Gastrocnemius medialis (tissue), 4 donors: ENCODE measurements around the gene ZNF318. TPM values are rescaled to one million over a fixed set of nuclear protein-coding genes. Genes with fewer than 3 reads are reported as not detected.

Experiments used
- ATAC-seq, 2 donors: fragments of 150-250 bp; one replicate each; pipeline ENCODE4 v1.9.1; 2016
- DNase-seq, 2 donors: peaks; one replicate each; pipeline ENCODE4 v3.0.0-alpha.2; 2019
- H3K27ac ChIP-seq, 4 donors: fragments of 200-600 bp; sonication (generic); 1 replicate in 1 of 4; 2 replicates in 3 of 4; pipeline ENCODE4 v1.5.1; 2016 to 2018; ENCODE audit warnings: mild to moderate bottlenecking in 2 of 4, moderate library complexity in 1 of 4
- H3K27me3 ChIP-seq, 3 donors: fragments of 200-600 bp; sonication (generic) in 2 of 3; 1 replicate in 1 of 3; 2 replicates in 2 of 3; pipeline versions ENCODE4 v1.5.1 to v1.6.0; 2016 to 2019; ENCODE audit warnings: mild to moderate bottlenecking in 1 of 3, moderate library complexity in 1 of 3
- H3K36me3 ChIP-seq, 2 donors: fragments of 200-600 bp; sonication (generic) in 1 of 2; one replicate each; pipeline ENCODE4 v1.5.1; 2017 to 2018
- H3K4me1 ChIP-seq, 2 donors: fragments of 200-600 bp; sonication (generic) in 1 of 2; one replicate each; pipeline ENCODE4 v1.5.1; 2016 to 2017; ENCODE audit warnings: mild to moderate bottlenecking in 2 of 2
- H3K4me3 ChIP-seq, 4 donors: fragments of 200-600 bp; sonication (generic) in 3 of 4; 1 replicate in 1 of 4; 2 replicates in 3 of 4; pipeline ENCODE4 v1.5.1; 2016 to 2019; ENCODE audit warnings: mild to moderate bottlenecking in 2 of 4
- H3K9me3 ChIP-seq, 3 donors: fragments of 200-600 bp; sonication (generic) in 2 of 3; 1 replicate in 1 of 3; 2 replicates in 2 of 3; pipeline ENCODE4 v1.5.1; 2016 to 2019
- CTCF ChIP-seq, 5 experiments: fragments of 450-650 bp in 3 of 5; fragments of 200-600 bp in 2 of 5; sonication (generic) in 2 of 5; IDR thresholded peaks in 4 of 5; conservative IDR thresholded peaks in 1 of 5; 1 replicate in 4 of 5; 2 replicates in 1 of 5; pipeline ENCODE4 v1.5.1; 2016 to 2019; ENCODE audit warnings: antibody characterized with exemption in 5 of 5, mild to moderate bottlenecking in 3 of 5, moderate library complexity in 3 of 5
- POLR2A ChIP-seq, 2 donors: fragments of 450-650 bp; IDR thresholded peaks; one replicate each; pipeline ENCODE4 v1.6.1; 2017; ENCODE audit warnings: antibody characterized with exemption in 2 of 2, mild to moderate bottlenecking in 2 of 2, moderate library complexity in 2 of 2
- in situ Hi-C, 4 donors: fragments of 200-750 bp; cut with MboI; loops; one replicate each; pipeline versions ENCODE4 v1.15.0 to v1.8.0; 2017; ENCODE audit warnings: low sequenced_read_pairs in 4 of 4
- intact Hi-C: fragments of 100-400 bp; cut with DNase I; formaldehyde crosslinking; loops from one replicate; pipeline ENCODE4 v1.15.1; 2023; ENCODE audit warnings: low total_unique reads
- total RNA-seq, 4 donors: library from RNA; depleted of rRNA; stranded (reverse); fragments of >200 nt; gene quantifications; one replicate each; pipeline versions ENCODE4 v1.1.0 to v1.2.3, GENCODE V29; 2016

ZNF318 gene
- total RNA-seq, 4 donors from 2014 or later: 9.9 to 13.8 (median 12.4) TPM

DNA sequence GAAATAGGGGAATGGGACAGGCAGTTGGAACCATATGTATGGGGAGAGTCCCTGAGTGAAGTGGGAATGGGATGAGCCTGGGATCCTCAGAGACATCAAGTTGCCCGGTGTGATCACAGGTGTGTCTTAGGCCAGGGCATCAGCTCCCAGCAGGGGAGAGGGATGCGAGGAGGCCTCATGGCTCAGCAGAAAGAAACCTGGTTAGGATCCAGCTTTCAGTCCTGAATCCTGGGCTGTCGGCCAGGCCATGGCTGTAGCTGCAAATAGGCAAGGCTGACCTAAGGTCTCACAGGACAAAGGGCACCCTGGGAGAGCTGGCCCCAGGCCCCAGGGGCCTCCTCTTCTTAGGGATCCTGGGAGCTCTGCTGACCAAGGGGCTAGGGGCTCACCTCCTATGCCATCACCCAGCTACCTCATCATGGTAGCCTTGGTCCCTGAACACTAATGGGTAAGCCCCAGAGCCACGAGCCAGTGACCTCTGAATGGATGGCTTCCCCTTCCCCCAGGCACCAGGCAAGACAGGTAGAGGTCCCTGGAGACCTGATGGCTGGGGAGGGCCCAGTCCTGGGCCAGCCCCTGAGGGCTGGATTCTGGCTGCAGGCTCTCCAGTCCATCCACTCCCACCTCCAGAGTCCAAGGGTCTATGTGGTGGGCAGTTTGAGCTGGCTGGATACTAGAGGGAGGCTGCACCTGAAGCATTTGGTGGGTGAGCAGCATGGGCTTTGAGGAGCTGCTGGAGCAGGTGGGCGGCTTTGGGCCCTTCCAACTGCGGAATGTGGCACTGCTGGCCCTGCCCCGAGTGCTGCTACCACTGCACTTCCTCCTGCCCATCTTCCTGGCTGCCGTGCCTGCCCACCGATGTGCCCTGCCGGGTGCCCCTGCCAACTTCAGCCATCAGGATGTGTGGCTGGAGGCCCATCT lies 71.5 kb downstream of the ZNF318 start, which contains the start of gene SLC22A7:
SLC22A7 (plus strand) TSS at position 617 of the 921 bp plus-strand sequence; CDS start at position 716, 99 bp downstream.
- in situ Hi-C loops: no loop called here
- TF ChIP-seq CTCF (IDR thresholded peaks at IDR 0.05 in 4 of 5, conservative IDR thresholded peaks at IDR 0.05 in 1 of 5) (no peak), POLR2A (IDR thresholded peaks at IDR 0.05) (no peak)

DNA sequence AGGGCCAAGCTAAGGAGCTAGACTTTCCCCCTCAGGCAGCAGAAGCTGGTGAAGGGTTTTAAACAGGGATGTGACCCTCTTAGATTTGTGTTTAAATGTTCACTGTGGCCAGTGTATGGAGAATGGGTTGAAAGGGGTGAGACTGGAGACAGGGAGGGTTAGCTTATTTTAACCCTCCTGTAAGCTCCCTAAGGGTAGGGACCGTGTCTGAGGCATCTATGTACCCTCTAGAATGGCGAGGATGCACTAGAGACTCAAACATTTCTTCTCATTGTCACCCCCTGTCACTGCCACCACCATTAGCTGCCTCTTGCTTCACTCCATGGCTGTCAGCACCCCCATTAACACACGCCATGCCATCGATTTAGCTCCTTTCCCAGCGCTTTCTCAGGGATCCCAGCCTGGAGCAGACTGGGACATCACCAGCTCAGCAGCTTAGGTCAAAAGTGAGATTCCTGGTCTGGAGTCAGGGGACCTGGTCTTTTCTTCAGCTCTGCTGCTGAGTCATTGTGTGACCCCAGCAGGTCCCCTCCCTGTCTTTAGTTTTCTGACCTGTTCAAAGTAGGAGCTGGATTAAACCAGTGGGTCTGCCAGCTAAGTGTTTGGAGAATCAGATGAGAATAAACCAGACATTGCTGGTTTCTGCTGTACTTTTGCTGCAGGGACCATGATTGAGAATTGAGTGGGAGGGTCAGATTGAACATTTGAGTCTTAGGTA lies 72.5 kb downstream of the ZNF318 start:
- intact Hi-C loops (no loop called here), in situ Hi-C loops (no loop called here)
- H3K27ac ChIP-seq: no peak overlapping the region
- H3K4me1 ChIP-seq: no peaks in the 10 kb centered on the region
- H3K27me3 ChIP-seq: peaks cover 5 to 9% (median 6%) of the 10 kb centered on the region in 3 donors
- no peaks in the 10 kb centered on the region for H3K36me3 ChIP-seq
- no peak overlapping the region for H3K4me3 ChIP-seq
- TF ChIP-seq POLR2A (IDR thresholded peaks at IDR 0.05) (no peak), CTCF (IDR thresholded peaks at IDR 0.05 in 4 of 5, conservative IDR thresholded peaks at IDR 0.05 in 1 of 5) (no peak)
- H3K9me3 ChIP-seq: no peaks in the 10 kb centered on the region
- no peak for ATAC-seq
- DNase-seq: no peak

More for the DNA sequence above, 71.5 kb downstream of the ZNF318 start, which contains the start of gene SLC22A7:
- H3K9me3 ChIP-seq: no peaks in the 10 kb centered on the region
- no peaks in the 10 kb centered on the region for H3K36me3 ChIP-seq
- no peak within 1 kb of the TSS for H3K27ac ChIP-seq
- H3K4me1 ChIP-seq: no peaks in the 10 kb centered on the region
- intact Hi-C loops: no loop called here
- H3K4me3 ChIP-seq: no peak within 1 kb of the TSS
- peaks cover 5 to 9% (median 6%) of the 10 kb centered on the region in 3 donors for H3K27me3 ChIP-seq
- DNase-seq (no peak), ATAC-seq (no peak)

DNA sequence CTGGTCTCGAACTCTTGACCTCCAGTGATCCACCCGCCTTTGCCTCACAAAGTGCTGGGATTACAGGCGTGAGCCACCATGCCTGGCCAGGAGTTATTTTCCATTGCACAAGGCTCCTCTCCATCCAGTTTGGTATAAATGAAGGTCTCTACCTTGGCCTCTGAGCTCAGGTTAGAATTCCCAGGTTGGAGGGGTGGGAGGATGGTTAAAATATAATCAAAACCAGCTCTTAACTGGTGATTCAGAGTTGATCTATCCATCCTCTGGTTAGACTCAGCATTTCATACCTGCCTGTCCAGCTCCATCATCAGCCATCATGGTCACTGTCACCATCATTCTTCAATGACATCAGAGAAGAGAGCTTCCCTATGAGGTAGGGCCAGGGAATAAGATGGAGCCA lies 74.0 kb downstream of the ZNF318 start:
- peaks cover 0 to 3% (median 0%) of the 10 kb centered on the region in 3 donors for H3K27me3 ChIP-seq
- H3K9me3 ChIP-seq: no peaks in the 10 kb centered on the region
- ATAC-seq (no peak), DNase-seq (no peak)
- H3K36me3 ChIP-seq: no peaks in the 10 kb centered on the region
- intact Hi-C loops: no loop called here
- H3K4me3 ChIP-seq: no peak overlapping the region
- TF ChIP-seq CTCF (IDR thresholded peaks at IDR 0.05 in 4 of 5, conservative IDR thresholded peaks at IDR 0.05 in 1 of 5) (no peak), POLR2A (IDR thresholded peaks at IDR 0.05) (no peak)
- no peaks in the 10 kb centered on the region for H3K4me1 ChIP-seq
- in situ Hi-C loops: no loop called here
- H3K27ac ChIP-seq: no peak overlapping the region

- TF ChIP-seq CTCF (IDR thresholded peaks at IDR 0.05 in 4 of 5, conservative IDR thresholded peaks at IDR 0.05 in 1 of 5) (no peak), POLR2A (IDR thresholded peaks at IDR 0.05) (no peak)
- DNase-seq (no peak), ATAC-seq (no peak)
- intact Hi-C loops (no loop called here), in situ Hi-C loops (no loop called here)
- H3K4me3 ChIP-seq: no peak overlapping the region
- no peaks in the 10 kb centered on the region for H3K36me3 ChIP-seq
- no peaks in the 10 kb centered on the region for H3K27me3 ChIP-seq
- H3K27ac ChIP-seq: no peak overlapping the region
- H3K4me1 ChIP-seq: no peaks in the 10 kb centered on the region
- no peaks in the 10 kb centered on the region for H3K9me3 ChIP-seq
Observed at GRCh38 chr6:43294536-43294935, 74.9 kb downstream of the ZNF318 start.
